Type B pancreatic cell (in vitro differentiated cells): ENCODE data around the gene HHAT. TPM values are rescaled to one million over a fixed set of nuclear protein-coding genes. Genes with fewer than 3 reads are reported as not detected.

ENCODE experiments used
- DNase-seq: peaks from one replicate; pipeline ENCODE4 v3.0.0; 2021; ENCODE audit warnings: mixed read lengths; ENCODE audit not compliant: unreplicated experiment; ENCODE audit errors: extremely low spot score
- H3K27ac Mint-ChIP-seq: 2 replicates; pipeline ENCODE4 v1.8.0; 2021; ENCODE audit warnings: mild to moderate bottlenecking, mixed read lengths
- H3K27me3 Mint-ChIP-seq: 2 replicates; pipeline ENCODE4 v1.8.0; 2021; ENCODE audit warnings: mixed read lengths
- H3K36me3 Mint-ChIP-seq: 2 replicates; pipeline ENCODE4 v1.8.0; 2021; ENCODE audit warnings: mixed read lengths
- H3K4me1 Mint-ChIP-seq: one replicate; pipeline ENCODE4 v1.8.0; 2021; ENCODE audit warnings: mixed read lengths; ENCODE audit not compliant: unreplicated experiment
- H3K4me3 Mint-ChIP-seq: 2 replicates; pipeline ENCODE4 v1.8.0; 2021; ENCODE audit warnings: mild to moderate bottlenecking, mixed read lengths
- H3K9me3 Mint-ChIP-seq: 2 replicates; pipeline ENCODE4 v1.8.0; 2021; ENCODE audit warnings: mixed read lengths
- total RNA-seq: library from RNA; stranded (reverse); gene quantifications from 2 replicates; pipeline ENCODE4 v1.2.1, GENCODE V29; 2021; ENCODE audit warnings: low replicate concordance
- TF ChIP-seq, protein P1 (sequence below): fragments of 200-600 bp; sonication (generic); conservative IDR thresholded peaks from 2 replicates; pipeline ENCODE4 v1.5.0; 2021; ENCODE audit warnings: antibody characterized with exemption, mild to moderate bottlenecking

Gene HHAT
- total RNA-seq, 1 donor from 2014 or later = 9.0 TPM

- TF ChIP-seq, protein P1, sequence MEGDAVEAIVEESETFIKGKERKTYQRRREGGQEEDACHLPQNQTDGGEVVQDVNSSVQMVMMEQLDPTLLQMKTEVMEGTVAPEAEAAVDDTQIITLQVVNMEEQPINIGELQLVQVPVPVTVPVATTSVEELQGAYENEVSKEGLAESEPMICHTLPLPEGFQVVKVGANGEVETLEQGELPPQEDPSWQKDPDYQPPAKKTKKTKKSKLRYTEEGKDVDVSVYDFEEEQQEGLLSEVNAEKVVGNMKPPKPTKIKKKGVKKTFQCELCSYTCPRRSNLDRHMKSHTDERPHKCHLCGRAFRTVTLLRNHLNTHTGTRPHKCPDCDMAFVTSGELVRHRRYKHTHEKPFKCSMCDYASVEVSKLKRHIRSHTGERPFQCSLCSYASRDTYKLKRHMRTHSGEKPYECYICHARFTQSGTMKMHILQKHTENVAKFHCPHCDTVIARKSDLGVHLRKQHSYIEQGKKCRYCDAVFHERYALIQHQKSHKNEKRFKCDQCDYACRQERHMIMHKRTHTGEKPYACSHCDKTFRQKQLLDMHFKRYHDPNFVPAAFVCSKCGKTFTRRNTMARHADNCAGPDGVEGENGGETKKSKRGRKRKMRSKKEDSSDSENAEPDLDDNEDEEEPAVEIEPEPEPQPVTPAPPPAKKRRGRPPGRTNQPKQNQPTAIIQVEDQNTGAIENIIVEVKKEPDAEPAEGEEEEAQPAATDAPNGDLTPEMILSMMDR = no peak
- Mint-ChIP-seq H3K27me3 (peaks cover 10% of the 10 kb centered on the region), H3K9me3 (no peaks in the 10 kb centered on the region), H3K36me3 (no peaks in the 10 kb centered on the region), H3K4me3 (no peak overlapping the region), H3K27ac (no peak overlapping the region), H3K4me1 (peaks cover 6% of the 10 kb centered on the region)
- no peak for DNase-seq
Measured at GRCh38 chr1:210315529-210315928, 13.2 kb upstream of the HHAT start.

DNA sequence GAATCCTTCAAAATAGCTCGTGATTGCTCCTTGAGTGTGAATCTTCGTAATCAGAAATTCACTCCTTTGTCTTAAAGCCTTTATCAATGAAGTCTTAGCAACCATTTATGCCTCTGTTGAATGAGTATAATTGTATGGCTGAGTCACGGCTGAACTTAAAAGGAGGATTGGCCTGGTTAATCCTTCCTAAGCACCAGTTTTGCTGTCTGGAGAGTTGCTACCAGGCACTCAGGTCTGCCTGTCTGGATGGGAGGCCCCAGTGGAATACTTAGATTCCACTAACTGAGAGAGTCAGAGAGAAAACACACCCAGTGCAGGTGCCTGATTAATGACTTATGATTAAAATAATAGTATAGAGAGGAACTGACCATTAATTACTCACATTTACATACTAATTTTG, 7.6 kb upstream of the HHAT start:
- Mint-ChIP-seq H3K4me3 (no peak overlapping the region), H3K27ac (no peak overlapping the region), H3K9me3 (peaks cover 11% of the 10 kb centered on the region), H3K27me3 (no peaks in the 10 kb centered on the region), H3K4me1 (peaks cover 5% of the 10 kb centered on the region), H3K36me3 (no peaks in the 10 kb centered on the region)
- no peak for DNase-seq
- TF ChIP-seq, protein P1 = no peak

GRCh38 chr1:210321552-210321951, 7.2 kb upstream of the HHAT start:
- H3K27me3 Mint-ChIP-seq = no peaks in the 10 kb centered on the region
- H3K36me3 Mint-ChIP-seq = no peaks in the 10 kb centered on the region
- H3K27ac Mint-ChIP-seq = peak overlapping the region; percentile 35
- TF ChIP-seq, protein P1 = no peak
- no peak for DNase-seq
- H3K4me1 Mint-ChIP-seq = peaks cover 5% of the 10 kb centered on the region
- peaks cover 11% of the 10 kb centered on the region for H3K9me3 Mint-ChIP-seq
- H3K4me3 Mint-ChIP-seq = no peak overlapping the region

DNA sequence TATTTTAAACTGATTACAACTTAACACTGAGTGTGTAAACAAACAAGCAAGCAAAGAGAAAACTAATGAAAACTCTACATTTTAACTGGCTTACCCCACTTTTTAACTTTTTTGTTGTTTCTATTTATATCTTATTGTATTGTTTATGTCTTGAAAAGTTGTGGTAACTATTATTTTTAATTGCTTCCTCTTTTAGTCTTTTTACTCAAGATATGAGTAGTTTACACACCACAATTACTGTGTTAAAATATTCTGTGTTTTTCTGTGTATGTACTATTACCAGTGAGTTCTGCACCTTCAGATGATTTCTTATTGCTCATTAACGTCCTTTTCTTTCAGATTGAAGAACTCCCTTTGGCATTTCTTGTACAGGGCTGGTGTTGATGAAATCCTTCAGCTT, 4.7 kb upstream of the HHAT start:
- no peak overlapping the region for H3K27ac Mint-ChIP-seq
- H3K4me1 Mint-ChIP-seq = peaks cover 13% of the 10 kb centered on the region
- H3K9me3 Mint-ChIP-seq = peaks cover 11% of the 10 kb centered on the region
- TF ChIP-seq, protein P1 = no peak
- H3K4me3 Mint-ChIP-seq = no peak overlapping the region
- DNase-seq = no peak
- no peaks in the 10 kb centered on the region for H3K27me3 Mint-ChIP-seq
- no peaks in the 10 kb centered on the region for H3K36me3 Mint-ChIP-seq

DNA sequence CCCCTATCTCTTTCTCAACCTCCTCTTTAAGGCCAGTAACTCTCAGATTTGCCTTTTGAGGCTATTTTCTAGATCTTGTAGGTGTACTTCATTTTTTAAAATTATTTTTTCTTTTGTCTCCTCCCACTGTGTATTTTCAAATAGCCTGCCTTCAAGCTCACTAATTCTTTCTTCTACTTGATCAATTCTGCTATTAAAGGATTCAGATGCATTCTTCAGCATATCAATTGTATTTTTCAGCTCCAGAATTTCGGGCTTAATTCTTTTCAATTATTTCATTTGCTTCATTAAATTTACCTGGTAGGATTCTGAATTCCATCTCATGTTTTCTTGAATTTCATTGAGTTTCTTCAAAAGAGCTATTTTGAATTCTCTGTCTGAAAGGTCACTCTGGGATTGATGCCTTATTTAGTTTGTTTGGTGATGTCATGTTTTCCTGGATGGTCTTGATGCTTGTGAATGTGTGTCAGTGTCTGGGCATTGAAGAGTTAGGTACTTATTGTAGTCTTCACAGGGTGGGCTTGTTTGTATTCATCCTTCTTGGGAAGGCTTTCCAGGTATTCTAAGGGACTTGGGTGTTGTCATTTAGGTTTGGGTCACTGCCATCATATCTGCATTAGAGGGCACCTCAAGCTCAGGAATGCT, 3.6 kb upstream of the HHAT start:
- Mint-ChIP-seq H3K36me3 (no peaks in the 10 kb centered on the region), H3K27ac (no peak overlapping the region), H3K9me3 (peaks cover 11% of the 10 kb centered on the region), H3K4me3 (no peak overlapping the region), H3K4me1 (peaks cover 20% of the 10 kb centered on the region), H3K27me3 (no peaks in the 10 kb centered on the region)
- DNase-seq = no peak
- TF ChIP-seq, protein P1 = no peak
